Liver (tissue), 9 donors: ENCODE results near the gene GAMT. TPM values are rescaled to one million over a fixed set of nuclear protein-coding genes. Genes with fewer than 3 reads are reported as not detected.

Experiments
- DNase-seq: peaks from one replicate; pipeline ENCODE4 v3.0.0-alpha.2; 2017; ENCODE audit warnings: low spot score
- H3K27ac ChIP-seq, 2 donors: one replicate each; pipeline ENCODE4 v1.7.0; 2013; ENCODE audit warnings: inconsistent platforms in 2 of 2, low read length in 2 of 2, control low read depth in 1 of 2, low read depth in 1 of 2, mild to moderate bottlenecking in 1 of 2
- H3K27me3 ChIP-seq, 4 donors: one replicate each; pipeline versions ENCODE4 v1.6.1 to v1.7.0; 2013; ENCODE audit warnings: low read length in 3 of 4, inconsistent platforms in 1 of 4, mild to moderate bottlenecking in 1 of 4, moderate library complexity in 1 of 4; ENCODE audit not compliant: control insufficient read depth in 4 of 4, insufficient read depth in 4 of 4
- H3K36me3 ChIP-seq, 4 donors: one replicate each; pipeline versions ENCODE4 v1.6.1 to v1.7.0; 2013; ENCODE audit warnings: low read length in 3 of 4, mild to moderate bottlenecking in 3 of 4, low read depth in 1 of 4, moderate library complexity in 1 of 4; ENCODE audit not compliant: control insufficient read depth in 4 of 4, insufficient read depth in 3 of 4
- H3K4me1 ChIP-seq, 4 donors: one replicate each; pipeline versions ENCODE4 v1.6.1 to v1.7.0; 2013; ENCODE audit warnings: low read length in 3 of 4, mild to moderate bottlenecking in 3 of 4, moderate library complexity in 1 of 4; ENCODE audit not compliant: control insufficient read depth in 4 of 4, insufficient read depth in 4 of 4
- H3K4me3 ChIP-seq, 3 donors: one replicate each; pipeline versions ENCODE4 v1.6.1 to v1.7.0; 2013; ENCODE audit warnings: low read length in 3 of 3, control low read depth in 1 of 3, low read depth in 1 of 3, mild to moderate bottlenecking in 1 of 3
- H3K9ac ChIP-seq, 2 donors: one replicate each; pipeline ENCODE4 v1.7.0; 2013; ENCODE audit warnings: low read length in 2 of 2, mild to moderate bottlenecking in 2 of 2, moderate library complexity in 2 of 2, control low read depth in 1 of 2, low read depth in 1 of 2
- H3K9me3 ChIP-seq, 4 donors: one replicate each; pipeline versions ENCODE4 v1.6.1 to v1.7.0; 2013; ENCODE audit warnings: low read length in 3 of 4; ENCODE audit not compliant: control insufficient read depth in 4 of 4
- EGR1 ChIP-seq, 2 donors: IDR thresholded peaks; 2 replicates each; pipeline ENCODE4 v1.6.1; 2016 to 2018; ENCODE audit warnings: antibody characterized with exemption in 2 of 2, low read depth in 2 of 2
- FOXA1 ChIP-seq: IDR thresholded peaks from 2 replicates; pipeline ENCODE4 v1.6.1; 2016; ENCODE audit warnings: antibody characterized with exemption
- FOXA2 ChIP-seq: IDR thresholded peaks from 2 replicates; pipeline ENCODE4 v1.6.1; 2016; ENCODE audit warnings: antibody characterized with exemption
- JUND ChIP-seq, 2 donors: IDR thresholded peaks; 2 replicates each; pipeline ENCODE4 v1.6.1; 2016; ENCODE audit warnings: antibody characterized with exemption in 2 of 2
- RXRA ChIP-seq, 2 donors: IDR thresholded peaks; 2 replicates each; pipeline ENCODE4 v1.6.1; 2017 to 2018; ENCODE audit warnings: antibody characterized with exemption in 2 of 2, mild to moderate bottlenecking in 1 of 2
- SP1 ChIP-seq: IDR thresholded peaks from 2 replicates; pipeline ENCODE4 v1.6.1; 2018; ENCODE audit warnings: antibody characterized with exemption, mild to moderate bottlenecking
- TAF1 ChIP-seq: conservative IDR thresholded peaks from 2 replicates; pipeline ENCODE4 v1.6.1; 2016; ENCODE audit warnings: antibody characterized with exemption, mild to moderate bottlenecking
- YY1 ChIP-seq: IDR thresholded peaks from 2 replicates; pipeline ENCODE4 v1.6.1; 2016; ENCODE audit warnings: antibody characterized with exemption, mild to moderate bottlenecking
- WGBS: extraction: QIAGEN DNeasy Blood & Tissue Kit; methylation state at CpG from one replicate; pipeline ENCODE4 v1.1.7; 2013; 5-methylcytosine and 5-hydroxymethylcytosine counted together
- polyA plus RNA-seq, 2 donors: library from polyadenylated mRNA; stranded (reverse) in 1 of 2; unstranded in 1 of 2; fragments of 200-250 nt in 1 of 2; fragments of >200 nt in 1 of 2; fragmentation: Nextera tagmentation in 1 of 2; extraction: Ambion mirVana in 1 of 2; gene quantifications; one replicate each; pipeline versions ENCODE4 v1.2.1 to v1.2.3, GENCODE V29; 2013 to 2015
- total RNA-seq, 2 donors: library from RNA; depleted of rRNA; stranded (reverse); fragments of >200 nt; gene quantifications; one replicate each; pipeline ENCODE4 v1.2.3, GENCODE V29; 2014
- TF ChIP-seq, protein P1 (sequence below): IDR thresholded peaks from 2 replicates; pipeline ENCODE4 v1.6.1; 2016; ENCODE audit warnings: antibody characterized with exemption, mild to moderate bottlenecking
- TF ChIP-seq, protein P2 (sequence below): IDR thresholded peaks from 2 replicates; pipeline ENCODE4 v1.6.1; 2016; ENCODE audit warnings: antibody characterized with exemption
- TF ChIP-seq, protein P3 (sequence below): fragments of 150-350 bp; IDR thresholded peaks from 2 replicates; pipeline ENCODE4 v1.5.1; 2017; ENCODE audit warnings: improper control_type of control experiment, low read depth, low read length; ENCODE audit not compliant: missing input control
- TF ChIP-seq, protein P4 (sequence below): IDR thresholded peaks from 2 replicates; pipeline ENCODE4 v1.6.1; 2016; ENCODE audit warnings: antibody characterized with exemption
- donor health status: healthy.
- donor health status: healthy.
- donor health status: healthy.
- donor health status: healthy.
- donor health status: healthy.

Gene GAMT
- total and polyA plus RNA-seq, 4 donors, result 76.2 to 394 (median 274) TPM

DNA sequence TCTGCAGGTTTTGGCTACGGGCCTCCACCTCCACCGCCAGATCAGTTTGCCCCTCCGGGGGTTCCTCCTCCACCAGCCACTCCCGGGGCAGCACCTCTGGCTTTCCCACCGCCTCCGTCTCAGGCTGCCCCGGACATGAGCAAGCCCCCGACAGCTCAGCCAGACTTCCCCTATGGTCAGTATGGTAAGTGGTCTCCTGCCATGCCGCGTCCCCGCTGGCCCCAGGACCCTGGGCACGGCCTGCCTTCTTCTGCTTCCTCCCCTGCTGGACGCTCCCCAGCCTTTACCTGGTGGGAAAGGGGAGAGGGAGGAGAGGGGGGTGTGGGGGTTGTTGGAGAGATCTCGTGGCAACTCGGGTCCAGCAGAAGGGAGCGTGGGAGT lies 31.2 kb upstream of the GAMT start (continued):
- TF ChIP-seq, protein P1, sequence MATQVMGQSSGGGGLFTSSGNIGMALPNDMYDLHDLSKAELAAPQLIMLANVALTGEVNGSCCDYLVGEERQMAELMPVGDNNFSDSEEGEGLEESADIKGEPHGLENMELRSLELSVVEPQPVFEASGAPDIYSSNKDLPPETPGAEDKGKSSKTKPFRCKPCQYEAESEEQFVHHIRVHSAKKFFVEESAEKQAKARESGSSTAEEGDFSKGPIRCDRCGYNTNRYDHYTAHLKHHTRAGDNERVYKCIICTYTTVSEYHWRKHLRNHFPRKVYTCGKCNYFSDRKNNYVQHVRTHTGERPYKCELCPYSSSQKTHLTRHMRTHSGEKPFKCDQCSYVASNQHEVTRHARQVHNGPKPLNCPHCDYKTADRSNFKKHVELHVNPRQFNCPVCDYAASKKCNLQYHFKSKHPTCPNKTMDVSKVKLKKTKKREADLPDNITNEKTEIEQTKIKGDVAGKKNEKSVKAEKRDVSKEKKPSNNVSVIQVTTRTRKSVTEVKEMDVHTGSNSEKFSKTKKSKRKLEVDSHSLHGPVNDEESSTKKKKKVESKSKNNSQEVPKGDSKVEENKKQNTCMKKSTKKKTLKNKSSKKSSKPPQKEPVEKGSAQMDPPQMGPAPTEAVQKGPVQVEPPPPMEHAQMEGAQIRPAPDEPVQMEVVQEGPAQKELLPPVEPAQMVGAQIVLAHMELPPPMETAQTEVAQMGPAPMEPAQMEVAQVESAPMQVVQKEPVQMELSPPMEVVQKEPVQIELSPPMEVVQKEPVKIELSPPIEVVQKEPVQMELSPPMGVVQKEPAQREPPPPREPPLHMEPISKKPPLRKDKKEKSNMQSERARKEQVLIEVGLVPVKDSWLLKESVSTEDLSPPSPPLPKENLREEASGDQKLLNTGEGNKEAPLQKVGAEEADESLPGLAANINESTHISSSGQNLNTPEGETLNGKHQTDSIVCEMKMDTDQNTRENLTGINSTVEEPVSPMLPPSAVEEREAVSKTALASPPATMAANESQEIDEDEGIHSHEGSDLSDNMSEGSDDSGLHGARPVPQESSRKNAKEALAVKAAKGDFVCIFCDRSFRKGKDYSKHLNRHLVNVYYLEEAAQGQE, result no peak

DNA sequence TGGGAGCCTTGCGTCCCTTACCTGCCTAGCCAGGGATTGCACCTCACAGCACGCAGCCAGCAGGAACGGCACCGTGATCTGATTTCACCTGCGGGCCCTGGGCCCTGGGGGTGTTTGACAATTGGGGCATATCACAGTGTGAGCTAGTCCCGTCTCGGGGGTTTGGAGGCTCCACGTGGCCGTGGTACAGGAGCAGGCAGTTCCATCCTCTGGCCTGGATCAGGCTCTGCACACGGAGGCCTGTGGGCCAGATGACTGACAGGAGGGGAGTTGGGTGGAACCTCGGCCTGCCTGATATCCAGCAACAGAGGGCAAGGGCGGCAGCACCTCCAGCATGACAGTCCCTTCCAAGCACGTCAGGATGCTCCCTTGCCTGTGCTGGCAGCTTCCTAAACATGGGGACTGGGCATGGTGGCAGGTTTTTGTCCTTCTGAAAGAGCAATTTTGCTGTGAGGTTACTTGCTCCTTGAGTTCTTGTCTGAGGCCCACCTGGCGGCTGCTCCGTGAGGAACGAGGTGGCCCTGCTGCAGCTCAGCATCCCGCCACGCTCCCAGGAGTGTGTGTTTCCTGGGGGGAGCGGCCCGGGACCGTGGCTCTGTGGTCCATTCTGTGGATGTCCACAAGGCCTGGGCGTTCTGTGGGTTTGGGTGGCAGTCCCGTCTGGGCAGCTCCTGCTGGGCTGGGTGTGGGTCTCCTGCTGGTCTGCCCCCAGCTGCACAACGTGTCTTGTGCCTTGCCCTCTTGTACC lies 30.6 kb upstream of the GAMT start:
- Histone ChIP-seq H3K27me3 (no peaks in the 10 kb centered on the region), H3K36me3 (peaks cover 4 to 42% (median 24%) of the 10 kb centered on the region in 4 donors), H3K27ac (no peak overlapping the region), H3K4me1 (peaks cover 0 to 9% (median 3%) of the 10 kb centered on the region in 4 donors), H3K9ac (no peak overlapping the region), H3K4me3 (no peak overlapping the region), H3K9me3 (no peaks in the 10 kb centered on the region)
- WGBS, result 94% methylated on average over 24 of the region's 24 CpGs
- no peak for TF ChIP-seq EGR1 (IDR thresholded peaks at IDR 0.05; ENCODE audit: low read depth in 2 of 2)
- TF ChIP-seq, protein P2, sequence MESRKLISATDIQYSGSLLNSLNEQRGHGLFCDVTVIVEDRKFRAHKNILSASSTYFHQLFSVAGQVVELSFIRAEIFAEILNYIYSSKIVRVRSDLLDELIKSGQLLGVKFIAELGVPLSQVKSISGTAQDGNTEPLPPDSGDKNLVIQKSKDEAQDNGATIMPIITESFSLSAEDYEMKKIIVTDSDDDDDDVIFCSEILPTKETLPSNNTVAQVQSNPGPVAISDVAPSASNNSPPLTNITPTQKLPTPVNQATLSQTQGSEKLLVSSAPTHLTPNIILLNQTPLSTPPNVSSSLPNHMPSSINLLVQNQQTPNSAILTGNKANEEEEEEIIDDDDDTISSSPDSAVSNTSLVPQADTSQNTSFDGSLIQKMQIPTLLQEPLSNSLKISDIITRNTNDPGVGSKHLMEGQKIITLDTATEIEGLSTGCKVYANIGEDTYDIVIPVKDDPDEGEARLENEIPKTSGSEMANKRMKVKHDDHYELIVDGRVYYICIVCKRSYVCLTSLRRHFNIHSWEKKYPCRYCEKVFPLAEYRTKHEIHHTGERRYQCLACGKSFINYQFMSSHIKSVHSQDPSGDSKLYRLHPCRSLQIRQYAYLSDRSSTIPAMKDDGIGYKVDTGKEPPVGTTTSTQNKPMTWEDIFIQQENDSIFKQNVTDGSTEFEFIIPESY, result no peak
- DNase-seq, result no peak

DNA sequence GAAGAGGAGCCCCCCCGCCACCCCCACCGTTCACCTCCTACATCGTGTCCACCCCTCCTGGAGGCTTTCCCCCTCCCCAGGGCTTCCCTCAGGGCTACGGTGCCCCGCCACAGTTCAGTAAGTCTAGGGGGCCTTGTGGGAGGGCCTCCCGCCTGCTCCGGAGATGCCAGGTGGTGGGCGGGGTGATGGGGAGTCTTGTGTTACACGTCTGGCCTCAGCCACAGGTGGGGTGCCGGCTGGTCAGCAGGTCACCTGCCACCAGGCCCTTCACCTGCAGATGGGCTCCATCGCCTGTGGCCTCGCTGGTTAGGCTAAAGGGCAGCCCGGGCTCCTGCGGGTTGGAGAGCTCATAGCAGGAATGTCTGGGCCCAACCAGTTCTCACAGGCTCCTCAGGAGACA lies 28.9 kb upstream of the GAMT start:
- H3K9ac ChIP-seq, result no peak overlapping the region
- no peak overlapping the region for H3K4me3 ChIP-seq
- TF ChIP-seq, protein P3, sequence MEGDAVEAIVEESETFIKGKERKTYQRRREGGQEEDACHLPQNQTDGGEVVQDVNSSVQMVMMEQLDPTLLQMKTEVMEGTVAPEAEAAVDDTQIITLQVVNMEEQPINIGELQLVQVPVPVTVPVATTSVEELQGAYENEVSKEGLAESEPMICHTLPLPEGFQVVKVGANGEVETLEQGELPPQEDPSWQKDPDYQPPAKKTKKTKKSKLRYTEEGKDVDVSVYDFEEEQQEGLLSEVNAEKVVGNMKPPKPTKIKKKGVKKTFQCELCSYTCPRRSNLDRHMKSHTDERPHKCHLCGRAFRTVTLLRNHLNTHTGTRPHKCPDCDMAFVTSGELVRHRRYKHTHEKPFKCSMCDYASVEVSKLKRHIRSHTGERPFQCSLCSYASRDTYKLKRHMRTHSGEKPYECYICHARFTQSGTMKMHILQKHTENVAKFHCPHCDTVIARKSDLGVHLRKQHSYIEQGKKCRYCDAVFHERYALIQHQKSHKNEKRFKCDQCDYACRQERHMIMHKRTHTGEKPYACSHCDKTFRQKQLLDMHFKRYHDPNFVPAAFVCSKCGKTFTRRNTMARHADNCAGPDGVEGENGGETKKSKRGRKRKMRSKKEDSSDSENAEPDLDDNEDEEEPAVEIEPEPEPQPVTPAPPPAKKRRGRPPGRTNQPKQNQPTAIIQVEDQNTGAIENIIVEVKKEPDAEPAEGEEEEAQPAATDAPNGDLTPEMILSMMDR, result no peak
- TF ChIP-seq SP1 (no peak), FOXA2 (no peak), TAF1 (no peak), RXRA (IDR thresholded peaks at IDR 0.05) (no peak), JUND (IDR thresholded peaks at IDR 0.05) (no peak), FOXA1 (no peak), YY1 (no peak)
- TF ChIP-seq, protein P1, result no peak
- TF ChIP-seq, protein P4, sequence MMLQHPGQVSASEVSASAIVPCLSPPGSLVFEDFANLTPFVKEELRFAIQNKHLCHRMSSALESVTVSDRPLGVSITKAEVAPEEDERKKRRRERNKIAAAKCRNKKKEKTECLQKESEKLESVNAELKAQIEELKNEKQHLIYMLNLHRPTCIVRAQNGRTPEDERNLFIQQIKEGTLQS, result no peak
- no peak for DNase-seq
- H3K36me3 ChIP-seq, result peaks cover 9 to 47% (median 25%) of the 10 kb centered on the region in 4 donors
- no peaks in the 10 kb centered on the region for H3K9me3 ChIP-seq
- no peak overlapping the region for H3K27ac ChIP-seq
- H3K4me1 ChIP-seq, result peaks cover 0 to 16% (median 4%) of the 10 kb centered on the region in 4 donors
- H3K27me3 ChIP-seq, result no peaks in the 10 kb centered on the region
- WGBS, result 93% methylated on average over 14 of the region's 14 CpGs
